GM19452 (cell line): Measurements from ENCODE around the gene ANXA6.

Experiments
- ATAC-seq: cut with Tn5 transposase; IDR thresholded peaks from one replicate; pipeline ENCODE4 v1.9.1; 2021; ENCODE audit not compliant: unreplicated experiment

Gene ANXA6

GRCh38 chr5:151067632-151068432 is 89.7 kb downstream of the ANXA6 start:
- no peak for ATAC-seq

- ATAC-seq: no peak
These were observed 90.7 kb downstream of the ANXA6 start for GRCh38 chr5:151066920-151067319.

- ATAC-seq: no peak
These were observed 92.0 kb downstream of the ANXA6 start for GRCh38 chr5:151065609-151066008.

- no peak for ATAC-seq
These were observed 92.6 kb downstream of the ANXA6 start for GRCh38 chr5:151064916-151065499.

GRCh38 chr5:151063142-151063989 is 94.2 kb downstream of the ANXA6 start:
- ATAC-seq: no peak

GRCh38 chr5:151062405-151063141 is 95.0 kb downstream of the ANXA6 start:
- no peak for ATAC-seq

GRCh38 chr5:151060742-151061141 is 96.8 kb downstream of the ANXA6 start:
- ATAC-seq: no peak

- ATAC-seq: no peak
These were observed 98.6 kb downstream of the ANXA6 start for GRCh38 chr5:151058891-151059489.

- no peak for ATAC-seq
These were observed 99.3 kb downstream of the ANXA6 start for GRCh38 chr5:151058301-151058700.

- no peak for ATAC-seq
These were observed 100.9 kb downstream of the ANXA6 start for GRCh38 chr5:151056379-151057325.

- no peak for ATAC-seq
These were observed 102.2 kb downstream of the ANXA6 start for GRCh38 chr5:151055336-151055735.

GRCh38 chr5:151054709-151055108 is 102.9 kb downstream of the ANXA6 start:
- no peak for ATAC-seq

- ATAC-seq: no peak
These were observed 103.7 kb downstream of the ANXA6 start for GRCh38 chr5:151053796-151054462.

GRCh38 chr5:151052836-151053235 is 104.7 kb downstream of the ANXA6 start:
- no peak for ATAC-seq

- no peak for ATAC-seq
These were observed 105.5 kb downstream of the ANXA6 start for GRCh38 chr5:151051931-151052608.

- ATAC-seq: peak; percentile 74
These were observed 106.3 kb downstream of the ANXA6 start for GRCh38 chr5:151051066-151051930.
